BJ (cell line): ENCODE results near the gene RNLS. TPM values are rescaled to one million over a fixed set of nuclear protein-coding genes. Genes with fewer than 3 reads are reported as not detected.
A peak's percentile ranks its signal among the peaks of the same experiment; 100 is the strongest.

Experiments
- CTCF ChIA-PET: fragments of 350-600 bp; formaldehyde crosslinking; extraction: SDS; loops from one replicate; lab custom pipeline; 2021; ENCODE audit warnings: antibody characterized with exemption, inconsistent platforms; lab: Yijun Ruan, JAX
- POLR2A ChIA-PET: fragments of 300-600 bp; sonication (Branson Sonifier 250); formaldehyde crosslinking; extraction: SDS; loops from one replicate; lab custom pipeline; 2021; ENCODE audit warnings: antibody characterized with exemption; lab: Charles Lee
- DNase-seq: peaks from one replicate; pipeline ENCODE4 v3.0.0-alpha.2; 2011; ENCODE audit warnings: low read depth
- H3K27me3 ChIP-seq: 2 replicates; pipeline ENCODE4 v1.6.0; 2011; ENCODE audit warnings: low read length; ENCODE audit not compliant: control insufficient read depth, insufficient read depth
- H3K36me3 ChIP-seq: 2 replicates; pipeline ENCODE4 v1.5.1; 2011; ENCODE audit warnings: low read length; ENCODE audit not compliant: control insufficient read depth, insufficient read depth
- H3K4me3 ChIP-seq: 2 replicates; pipeline ENCODE4 v1.5.1; 2011; ENCODE audit warnings: low read depth, mild to moderate bottlenecking, control low read depth, low read length
- CTCF ChIP-seq: IDR thresholded peaks from 2 replicates; pipeline ENCODE4 v1.5.1; 2011; ENCODE audit warnings: low read depth, mild to moderate bottlenecking, control low read depth, inconsistent platforms, low read length, moderate library complexity; ENCODE audit not compliant: insufficient read depth
- polyA plus RNA-seq: library from polyadenylated mRNA; depleted of rRNA; stranded (reverse); fragments of >200 nt; gene quantifications from 2 replicates; pipeline ENCODE4 v1.2.3, GENCODE V29; 2011

RNLS gene
- polyA plus RNA-seq, 1 experiment = 11.8 TPM

GRCh38 chr10:88467835-88468485, 115.2 kb downstream of the RNLS start:
- ChIA-PET CTCF (interaction anchor here (0.8 kb wide), 1 partner anchor 495 kb away, joined by 3 read pairs; no protein-coding TSS in a partner anchor), POLR2A (no interaction called here)

GRCh38 chr10:88466786-88467185, 116.3 kb downstream of the RNLS start:
- peak; percentile 67 for DNase-seq
- ChIA-PET POLR2A (no interaction called here), CTCF (interaction anchor here (1.4 kb wide), 1 partner anchor 11 kb away, joined by 3 read pairs; no protein-coding TSS in a partner anchor)
- no peak for TF ChIP-seq CTCF
- Histone ChIP-seq H3K36me3 (no peaks in the 10 kb centered on the region), H3K4me3 (no peak overlapping the region), H3K27me3 (no peaks in the 10 kb centered on the region)

More at GRCh38 chr10:88467835-88468485, 115.2 kb downstream of the RNLS start:
- DNase-seq = no peak
- H3K36me3 ChIP-seq = no peaks in the 10 kb centered on the region
- H3K4me3 ChIP-seq = no peak overlapping the region
- no peak for TF ChIP-seq CTCF
- no peaks in the 10 kb centered on the region for H3K27me3 ChIP-seq

GRCh38 chr10:88465765-88466164, 117.4 kb downstream of the RNLS start:
- CTCF ChIA-PET = interaction anchor here (1.4 kb wide), 1 partner anchor 12 kb away, joined by 3 read pairs; no protein-coding TSS in a partner anchor

GRCh38 chr10:88463811-88464210, 119.3 kb downstream of the RNLS start:
- no peaks in the 10 kb centered on the region for H3K27me3 ChIP-seq
- POLR2A ChIA-PET = no interaction called here
- CTCF ChIA-PET = no interaction called here
- DNase-seq = no peak
- TF ChIP-seq CTCF = no peak
- no peaks in the 10 kb centered on the region for H3K36me3 ChIP-seq
- no peak overlapping the region for H3K4me3 ChIP-seq

More at GRCh38 chr10:88465765-88466164, 117.4 kb downstream of the RNLS start:
- H3K27me3 ChIP-seq = no peaks in the 10 kb centered on the region
- POLR2A ChIA-PET = no interaction called here
- no peak for TF ChIP-seq CTCF
- H3K36me3 ChIP-seq = no peaks in the 10 kb centered on the region
- no peak for DNase-seq
- no peak overlapping the region for H3K4me3 ChIP-seq

GRCh38 chr10:88461426-88461825, 121.7 kb downstream of the RNLS start:
- ChIA-PET POLR2A (no interaction called here), CTCF (no interaction called here)
- Histone ChIP-seq H3K4me3 (no peak overlapping the region), H3K36me3 (no peaks in the 10 kb centered on the region), H3K27me3 (no peaks in the 10 kb centered on the region)
- DNase-seq = no peak
- TF ChIP-seq CTCF = no peak
